COLO829 (cell line): ENCODE results near the gene JAKMIP1.

Experiments
- DNase-seq: peaks from one replicate; pipeline ENCODE4 v3.0.0; 2012; ENCODE audit warnings: low spot score

Gene JAKMIP1

DNA sequence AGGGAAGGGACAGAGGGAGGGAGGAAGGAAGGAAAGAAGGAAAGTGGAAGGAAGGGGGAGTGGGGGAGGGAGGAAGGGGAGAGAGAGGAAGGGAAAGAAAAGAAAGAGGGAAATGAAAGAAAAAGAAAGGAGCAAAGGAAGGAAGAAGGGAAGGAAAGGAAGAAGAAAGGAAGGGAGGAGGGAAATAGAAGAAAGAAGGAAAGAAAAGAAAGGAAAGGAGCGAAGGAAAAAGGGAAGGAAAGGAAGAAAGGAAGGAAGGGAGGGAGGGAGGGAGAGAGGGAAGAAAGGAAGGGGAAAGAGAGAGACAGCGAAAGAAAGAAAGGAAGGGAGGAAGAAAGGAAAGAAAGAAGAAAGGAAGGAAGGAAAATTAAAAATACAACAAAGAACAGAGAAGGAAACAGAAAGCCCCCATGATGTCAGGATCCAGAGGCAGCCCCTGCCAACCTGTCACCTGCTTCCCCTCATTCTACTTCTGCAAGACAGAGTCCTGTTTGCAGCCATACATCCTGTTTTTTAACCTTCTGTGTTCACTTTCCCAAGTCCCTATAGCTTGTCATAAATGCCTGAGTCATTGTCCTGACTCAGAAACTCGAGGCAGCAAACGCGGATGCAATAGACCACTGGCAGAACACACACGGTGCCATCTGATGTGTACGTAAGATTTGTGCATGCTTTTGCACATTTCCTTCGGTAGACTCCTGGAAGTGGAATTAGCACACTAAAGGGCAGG, 105.2 kb downstream of the JAKMIP1 start:
- no peak for DNase-seq

DNA sequence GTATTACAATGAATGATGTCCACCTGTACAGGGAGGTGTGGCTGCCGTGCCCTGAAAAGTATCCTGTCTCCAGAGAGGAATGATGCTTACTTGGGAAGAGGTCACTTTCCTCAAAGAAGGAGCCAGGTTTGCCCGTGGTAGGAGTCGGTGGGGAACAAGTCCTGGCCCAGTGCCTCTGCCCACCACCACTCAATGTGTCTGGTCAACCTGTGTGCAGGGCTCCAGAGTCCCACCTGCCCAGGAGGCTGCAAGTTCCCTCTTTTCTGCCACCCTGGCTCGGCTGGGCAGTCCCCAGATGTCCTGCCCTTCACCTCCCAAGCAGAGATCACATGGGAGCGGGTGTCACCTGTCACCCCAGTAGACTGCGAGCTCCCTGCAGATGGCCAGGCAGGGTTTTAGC, 106.7 kb downstream of the JAKMIP1 start:
- DNase-seq, result no peak

DNA sequence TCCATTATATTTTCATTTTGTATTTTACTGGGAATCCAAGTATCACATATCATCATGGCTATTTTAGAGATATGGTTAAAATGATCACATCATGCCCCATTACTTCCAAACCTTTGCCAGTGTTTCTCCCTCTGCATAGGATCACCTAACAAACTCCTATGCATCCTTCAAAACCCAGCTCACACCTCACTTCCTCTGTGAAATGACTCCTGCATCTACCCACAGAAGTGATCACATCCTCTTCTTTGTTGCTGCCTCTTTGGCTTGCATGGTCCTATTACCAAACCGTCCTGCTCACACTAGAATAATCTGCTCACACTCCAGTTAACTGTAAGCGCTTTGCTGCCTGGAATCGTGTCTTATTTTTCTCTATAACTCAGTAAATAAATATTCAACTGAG, 107.4 kb downstream of the JAKMIP1 start:
- DNase-seq, result no peak

DNA sequence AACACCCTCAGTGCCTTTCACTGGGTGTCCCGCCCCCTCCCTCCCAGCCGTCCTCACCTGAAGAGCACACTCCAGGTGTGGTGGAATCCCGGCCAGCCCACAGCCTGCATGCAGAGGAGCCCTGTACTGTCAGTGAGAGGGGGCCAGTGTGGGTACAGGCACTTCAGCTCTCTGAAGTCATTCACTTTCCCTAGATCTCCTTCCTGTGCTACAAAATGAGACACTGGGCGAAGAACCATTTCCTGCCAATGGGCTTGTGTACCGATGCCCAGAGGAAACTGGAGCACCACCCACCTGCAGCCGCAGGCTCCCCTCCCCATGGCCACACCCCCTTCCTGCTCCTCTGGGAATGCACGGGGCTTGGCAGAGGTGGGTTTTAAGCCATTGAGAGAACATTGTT, 108.2 kb downstream of the JAKMIP1 start:
- DNase-seq, result no peak

DNA sequence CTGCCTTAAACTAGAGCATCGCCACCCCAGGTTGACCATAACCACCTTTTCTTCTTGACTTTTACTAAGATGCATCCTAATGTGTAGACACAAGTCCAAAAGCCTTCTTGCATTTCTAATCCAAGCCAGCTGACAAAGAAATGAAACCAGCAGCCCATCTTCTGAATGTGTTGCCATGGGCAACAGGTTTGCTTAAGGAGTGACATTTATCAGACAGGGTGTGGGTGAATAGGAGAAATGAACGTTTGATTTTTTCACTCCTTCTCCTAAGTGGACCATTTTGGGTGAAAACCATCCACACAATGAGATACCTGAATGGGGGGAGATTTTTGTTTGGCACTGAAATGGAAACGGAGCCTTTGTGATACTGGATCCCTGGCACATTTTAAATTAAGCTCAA, 109.4 kb downstream of the JAKMIP1 start:
- no peak for DNase-seq

DNA sequence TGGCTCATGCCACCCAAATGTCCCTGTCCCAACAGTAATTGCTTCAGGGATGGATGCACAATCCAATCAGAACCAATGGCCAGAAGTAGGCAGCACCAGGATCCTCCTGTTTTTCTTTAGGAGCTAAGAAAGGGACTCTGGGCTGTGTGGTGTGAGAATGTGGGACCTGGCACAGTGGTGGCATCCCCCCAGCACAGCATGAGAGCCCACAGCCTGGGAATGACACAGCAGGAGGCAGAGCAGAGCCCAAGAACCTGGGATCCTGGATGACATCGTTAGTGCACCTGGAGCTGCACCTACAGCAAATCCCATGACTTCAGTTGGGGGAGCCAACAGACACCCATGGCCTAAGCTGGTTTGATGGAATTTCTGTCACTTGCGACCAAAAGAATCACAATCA, 111.4 kb downstream of the JAKMIP1 start:
- DNase-seq, result no peak

DNA sequence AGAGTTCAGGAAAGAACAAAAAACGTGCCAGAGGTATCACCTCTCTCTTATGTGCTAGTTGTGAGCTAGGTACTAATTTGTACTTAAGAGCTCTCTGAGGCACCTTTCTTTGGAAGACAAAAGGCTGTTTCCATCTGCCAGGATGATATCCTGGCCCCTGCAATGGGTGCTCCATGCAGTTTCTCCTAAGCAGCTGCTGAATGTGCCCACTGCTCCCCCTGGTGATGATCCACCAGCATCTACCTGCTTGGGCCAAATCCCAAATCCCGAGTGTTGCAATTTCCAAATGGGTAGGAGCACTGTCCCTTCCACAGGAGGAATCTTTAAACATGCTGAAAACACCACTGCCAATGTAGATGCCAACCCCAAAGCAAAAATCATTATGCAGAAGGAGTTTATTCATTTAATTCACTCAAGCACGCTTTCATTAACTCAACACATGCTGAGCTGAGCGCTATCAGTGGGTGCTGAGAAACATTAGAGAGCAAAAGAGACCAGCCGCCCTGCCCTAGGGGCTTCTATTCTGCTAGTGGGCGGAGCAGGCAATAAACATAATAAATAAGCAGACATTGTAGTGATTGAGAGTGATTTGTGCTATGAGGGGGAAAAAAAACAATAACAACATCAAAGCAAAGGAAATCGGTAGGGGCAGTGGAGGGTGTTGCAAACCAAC, 112.5 kb downstream of the JAKMIP1 start:
- no peak for DNase-seq

DNA sequence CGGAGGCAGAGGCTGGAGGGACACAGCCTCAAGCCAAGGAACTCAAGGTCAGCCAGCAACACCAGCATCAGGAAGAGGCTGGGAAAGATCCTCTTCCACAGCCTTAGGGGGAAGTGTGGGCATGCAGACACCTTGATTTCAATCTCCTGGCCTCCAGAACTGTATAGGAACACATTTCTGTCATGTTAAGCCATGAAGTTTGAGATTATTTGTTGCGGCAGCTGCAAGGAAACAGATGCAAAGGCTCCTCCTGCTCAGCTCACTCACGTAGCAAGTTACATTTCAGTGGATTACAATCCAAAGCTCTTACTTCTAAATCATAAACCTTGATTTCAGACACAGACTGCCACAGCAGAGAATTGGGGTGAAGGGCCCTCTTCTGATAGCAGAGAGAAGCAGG, 113.5 kb downstream of the JAKMIP1 start:
- DNase-seq, result no peak

DNA sequence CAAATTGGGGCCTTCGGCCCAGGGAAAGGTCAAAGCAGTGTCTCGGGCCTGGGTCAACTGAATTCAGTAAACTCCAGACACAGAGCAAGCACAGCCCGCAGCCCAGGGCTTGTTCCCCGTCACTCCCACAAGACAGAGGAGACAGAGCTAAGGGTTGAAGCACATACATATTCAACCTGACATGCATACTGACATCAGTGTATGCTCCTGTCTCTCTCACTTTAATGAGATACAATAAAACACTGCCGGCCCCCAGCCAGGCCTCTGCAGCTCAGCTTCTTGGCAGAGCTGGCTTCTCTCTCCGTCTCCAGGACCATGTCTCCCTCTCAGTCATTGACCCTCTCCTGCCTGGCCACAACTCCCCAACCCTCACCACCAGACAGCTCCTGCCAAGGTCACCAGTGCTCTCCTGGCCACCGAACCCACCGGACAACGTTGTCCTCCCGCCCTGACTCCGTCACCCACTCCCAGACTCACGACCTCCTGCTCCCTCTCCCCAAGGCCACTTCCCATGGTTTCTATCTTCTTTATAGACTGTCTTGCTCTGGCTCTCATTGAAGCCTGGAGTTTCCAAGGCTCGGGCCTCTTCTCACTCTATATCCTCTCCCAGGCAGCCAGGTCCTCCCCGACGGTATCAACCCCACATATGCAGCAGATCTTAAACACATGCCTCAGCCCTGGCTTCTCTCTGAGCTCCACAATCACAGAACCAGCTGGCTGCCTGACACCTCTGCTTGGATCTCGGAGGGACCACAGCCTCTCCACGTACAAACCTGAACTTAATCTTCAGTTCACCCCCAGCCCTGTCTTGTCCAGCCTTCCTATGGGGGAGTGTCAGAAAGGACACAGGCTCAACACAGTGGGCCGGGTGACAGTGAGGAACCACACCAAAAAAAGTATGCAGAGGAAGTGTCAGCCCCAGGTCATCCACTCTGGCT, 114.4 kb downstream of the JAKMIP1 start:
- DNase-seq, result no peak

DNA sequence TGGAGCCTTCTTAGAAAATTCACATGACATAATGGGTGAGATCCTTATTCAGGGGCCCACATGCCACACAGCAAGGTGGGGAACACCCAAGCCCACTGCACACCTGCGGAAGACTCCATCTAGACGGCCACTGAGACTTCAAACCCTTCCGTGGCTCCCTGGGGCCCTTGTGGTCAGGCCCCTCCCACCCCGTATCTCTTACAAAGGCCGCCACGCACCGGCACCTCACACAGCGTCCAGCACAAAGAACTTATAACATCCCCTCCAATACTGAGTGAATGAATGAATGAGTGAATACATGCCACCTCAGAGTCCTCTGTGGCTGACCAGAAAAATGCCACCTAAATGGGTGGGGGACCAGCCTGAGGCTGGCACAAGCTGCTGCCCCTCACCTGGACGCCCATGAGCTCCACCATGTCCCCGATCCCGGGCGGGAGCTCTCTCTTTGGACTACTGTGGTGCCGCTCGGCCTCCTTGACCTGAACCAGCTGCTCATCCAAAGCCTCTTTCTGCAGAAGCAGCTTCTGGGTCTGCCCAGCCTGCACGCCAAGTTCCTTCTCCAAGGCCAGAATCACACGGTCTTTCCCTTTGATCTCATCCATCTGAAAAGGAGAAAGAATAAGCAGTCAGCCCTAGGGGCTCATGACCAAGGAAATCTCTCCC, 115.2 kb downstream of the JAKMIP1 start:
- DNase-seq, result no peak

DNA sequence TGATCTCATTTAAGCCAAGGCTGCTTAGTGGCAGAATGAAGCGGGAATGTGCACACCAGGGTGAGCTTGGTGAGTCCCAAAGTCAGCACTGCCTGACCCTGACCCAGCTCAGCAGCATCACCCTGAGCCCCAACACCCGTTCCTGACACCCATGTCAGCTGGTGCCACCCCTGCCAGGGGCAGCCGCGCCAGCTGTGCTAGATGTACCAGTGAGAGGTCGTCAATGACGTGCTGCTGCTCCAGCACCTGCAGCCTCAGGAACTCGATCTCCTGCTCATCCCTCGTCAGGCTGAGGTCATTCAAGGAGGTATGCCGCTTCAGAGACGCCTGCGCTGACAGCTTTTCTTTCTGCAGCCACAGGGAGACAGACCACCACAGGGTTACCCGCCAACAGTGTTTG, 120.4 kb downstream of the JAKMIP1 start:
- no peak for DNase-seq

DNA sequence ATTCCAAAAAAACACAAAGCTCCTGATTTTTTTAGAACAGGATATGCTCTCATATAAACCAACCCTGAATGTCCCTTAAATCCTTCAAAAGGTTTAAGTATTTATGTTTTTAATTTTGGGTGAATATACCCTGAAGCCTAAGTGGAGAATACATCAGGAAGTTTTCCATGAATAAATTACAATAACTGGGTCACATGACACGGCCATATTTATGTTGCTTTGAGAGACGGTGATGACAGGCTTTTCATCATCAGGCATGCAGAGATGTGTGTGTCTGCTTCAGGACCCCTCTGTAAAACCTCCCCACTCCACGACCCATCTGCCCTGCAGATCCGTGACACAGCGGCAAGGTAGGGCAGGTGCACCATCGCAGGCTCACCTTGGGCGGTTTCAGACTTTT, 121.8 kb downstream of the JAKMIP1 start:
- DNase-seq, result no peak

DNA sequence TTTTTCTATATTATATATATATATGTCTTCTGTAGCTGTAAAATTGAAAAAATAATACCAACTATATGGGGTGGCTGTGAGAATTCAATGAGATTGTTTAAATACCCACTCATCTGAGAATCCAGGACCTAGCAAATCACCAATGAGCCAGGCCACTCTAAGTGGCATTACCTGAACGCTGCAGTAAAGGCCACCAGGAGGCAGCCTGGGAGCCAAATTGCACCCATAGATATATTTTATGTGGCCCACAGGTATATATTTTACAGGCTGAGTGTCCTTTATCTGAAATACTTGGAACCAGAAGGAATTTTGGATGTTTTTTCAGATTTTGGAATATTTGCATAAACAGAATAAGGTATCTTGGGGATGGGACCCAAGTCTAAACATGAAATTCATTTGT, 124.0 kb downstream of the JAKMIP1 start:
- DNase-seq, result no peak

DNA sequence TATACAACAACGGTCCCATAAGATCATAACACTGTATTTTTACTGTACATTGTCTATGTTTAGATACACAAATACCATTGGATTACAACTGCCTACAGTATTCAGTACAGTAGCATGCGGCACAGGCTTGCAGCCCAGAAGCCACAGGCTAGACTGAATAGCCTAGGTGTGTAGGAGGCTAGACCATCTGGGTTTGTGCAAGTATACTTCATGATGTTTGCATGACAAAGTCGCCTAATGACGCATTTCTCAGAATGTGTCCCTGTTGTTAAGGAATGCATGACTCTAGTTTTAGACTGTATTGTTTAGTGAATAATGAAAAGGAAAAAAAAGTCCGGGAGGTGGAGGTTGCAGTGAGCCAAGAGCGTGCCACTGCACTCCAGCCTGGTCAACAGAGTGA, 125.6 kb downstream of the JAKMIP1 start:
- no peak for DNase-seq

DNA sequence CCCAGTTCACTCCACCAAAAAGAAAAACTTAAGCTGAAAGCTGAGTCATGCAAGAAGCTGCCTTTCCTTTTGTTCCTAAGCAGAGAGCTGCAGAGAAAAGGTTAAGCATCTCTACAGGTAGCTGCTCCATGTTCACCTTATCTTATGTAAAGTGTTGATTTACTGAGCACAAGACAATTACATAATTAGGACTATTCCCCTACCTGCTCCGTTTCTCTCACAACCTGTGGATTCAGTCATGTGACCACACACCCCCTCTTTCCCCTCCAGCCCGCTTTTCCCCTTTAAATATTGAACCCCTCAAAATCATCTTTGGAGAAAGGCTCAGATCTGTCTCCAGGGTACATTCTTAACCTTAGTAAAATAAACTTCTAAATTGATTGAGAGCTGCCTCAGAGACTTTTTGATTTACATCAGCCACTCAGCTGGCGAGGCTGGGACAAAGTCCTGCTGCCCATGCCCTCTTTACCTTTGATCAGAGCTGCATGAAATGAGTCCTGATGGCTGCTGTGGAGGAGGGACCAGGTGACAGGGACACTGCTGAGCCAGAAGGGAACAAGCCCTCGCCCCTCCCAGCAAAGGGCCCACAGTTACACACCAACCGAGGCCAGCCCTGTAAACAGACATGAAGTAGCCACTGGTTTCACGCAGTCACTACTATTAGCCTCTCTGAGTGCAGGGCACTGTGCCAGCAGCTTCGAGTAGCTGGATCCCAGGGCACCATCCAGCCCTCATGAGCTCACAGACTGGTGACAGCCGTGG, 128.2 kb downstream of the JAKMIP1 start:
- no peak for DNase-seq

DNA sequence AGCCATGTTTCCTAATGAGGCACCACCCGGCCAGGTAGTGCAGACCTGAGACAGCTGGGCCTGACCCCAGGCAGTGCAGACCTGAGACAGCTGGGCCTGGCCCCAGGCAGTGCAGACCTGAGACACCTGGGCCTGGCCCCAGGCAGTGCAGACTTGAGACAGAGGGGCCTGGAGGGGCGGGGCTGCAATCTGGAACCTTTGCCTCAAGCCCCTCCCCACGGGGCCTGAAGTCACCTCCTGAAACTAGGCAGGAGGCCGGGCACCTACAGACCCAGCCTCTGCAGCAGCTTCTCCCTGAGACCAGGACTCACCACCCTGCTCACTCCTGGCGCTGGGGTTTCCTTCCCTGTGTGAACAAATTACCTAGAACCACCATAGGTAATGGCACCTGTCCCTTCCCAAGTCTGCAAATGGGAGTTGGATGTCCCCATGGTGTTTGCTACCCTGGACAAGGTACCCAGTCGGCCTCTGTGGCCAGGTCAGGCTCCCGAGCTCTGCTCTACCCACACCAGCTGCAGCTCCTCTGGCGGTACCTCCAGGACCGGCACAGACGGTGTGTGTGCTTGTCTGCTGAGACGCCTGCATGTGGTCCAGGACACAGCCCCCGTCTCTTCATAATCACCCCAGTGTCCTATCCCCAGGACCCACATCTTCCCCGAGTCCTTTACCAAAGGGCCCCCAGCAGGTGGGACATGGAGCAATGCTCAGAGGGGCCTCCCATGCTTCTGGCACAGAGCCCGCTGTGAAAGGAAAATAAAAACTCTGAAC, 129.0 kb downstream of the JAKMIP1 start:
- no peak for DNase-seq

DNA sequence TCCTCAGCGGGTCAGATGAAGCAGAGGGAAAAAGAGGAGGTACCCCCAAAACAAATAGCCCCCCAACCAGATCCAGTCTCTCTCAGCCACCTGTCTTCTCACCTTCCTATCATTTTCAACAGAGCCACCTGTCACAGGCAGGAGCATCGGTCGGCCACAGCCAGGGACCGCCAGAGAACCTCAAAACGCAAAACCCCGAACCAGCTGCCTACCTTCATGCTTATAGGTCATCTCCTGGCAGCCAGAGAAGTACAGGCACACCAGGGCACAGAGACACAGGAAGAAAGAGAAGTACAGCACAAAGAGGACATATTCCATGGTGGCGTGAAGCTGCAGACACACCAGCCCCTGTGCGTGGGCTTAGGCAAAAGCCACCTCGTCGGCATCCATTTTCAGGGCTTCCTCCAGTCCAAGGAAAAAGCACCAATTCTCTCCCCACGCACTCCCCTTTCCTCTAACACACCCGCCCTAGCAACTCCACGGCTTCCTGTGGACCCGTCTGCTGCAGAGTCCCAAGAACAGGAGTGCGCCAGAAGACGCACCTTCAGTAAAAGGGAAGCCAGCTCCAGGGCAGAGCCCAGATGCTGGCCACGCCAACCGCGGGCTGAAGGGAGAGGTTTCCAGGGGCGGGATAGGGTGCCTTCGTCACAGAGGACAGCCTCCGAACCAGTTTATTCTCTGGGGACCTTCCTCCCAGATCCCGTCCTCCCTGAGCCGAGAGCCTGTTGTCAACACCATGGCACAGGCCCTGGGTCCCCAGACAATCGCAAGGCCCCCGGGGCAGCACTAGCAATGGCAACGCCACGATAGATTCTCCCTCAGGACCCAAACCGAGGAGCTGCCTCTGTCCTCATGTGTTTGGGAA, 130.3 kb downstream of the JAKMIP1 start:
- no peak for DNase-seq

DNA sequence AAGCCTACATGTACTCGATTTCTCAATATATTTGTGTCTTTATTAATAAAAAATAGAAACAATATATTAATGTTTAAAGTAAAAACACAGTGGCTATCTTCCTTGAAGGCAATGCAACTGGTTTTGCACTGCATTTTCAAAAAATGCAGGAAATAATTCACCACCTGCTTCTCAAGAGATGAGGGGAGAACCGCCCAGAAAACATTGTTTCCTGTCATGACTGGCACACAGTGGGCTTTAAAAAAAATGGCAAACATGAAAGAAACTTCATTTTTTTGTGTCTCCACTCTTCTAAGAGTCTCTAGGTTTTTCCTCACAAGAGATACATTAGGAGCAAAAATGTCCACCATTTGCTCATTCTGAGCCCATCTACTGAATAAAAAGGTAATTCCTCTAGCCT, 131.4 kb downstream of the JAKMIP1 start:
- no peak for DNase-seq

DNA sequence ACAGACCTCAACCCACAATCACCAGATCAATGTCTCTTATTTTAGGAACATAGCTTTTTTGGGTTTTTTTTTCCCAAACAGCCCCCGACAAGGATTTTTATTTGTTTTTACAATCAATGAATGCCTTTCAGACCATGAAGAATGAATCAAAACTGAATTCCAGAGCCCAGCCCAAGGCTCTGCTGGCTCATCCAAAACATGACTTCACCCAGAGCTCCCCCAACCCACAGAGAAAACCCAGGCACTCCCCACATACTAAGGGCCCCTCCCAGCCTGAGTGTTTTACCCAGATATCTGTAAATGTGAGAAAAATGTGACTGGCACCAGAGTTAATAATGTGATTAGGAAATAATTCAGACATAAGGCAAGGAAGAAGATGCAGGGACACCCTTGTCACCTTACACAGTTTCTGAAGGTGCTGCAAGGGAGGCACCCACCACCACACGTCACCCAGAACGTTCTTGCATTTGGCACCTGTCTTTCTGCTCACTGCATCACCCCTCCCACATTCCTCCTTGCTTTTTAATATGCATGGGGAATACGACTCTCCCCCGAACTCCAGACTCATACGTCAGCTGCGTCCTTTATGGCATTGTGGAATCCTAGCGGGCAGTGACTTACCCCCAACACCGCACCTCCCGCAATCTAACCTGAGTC, 134.3 kb downstream of the JAKMIP1 start:
- DNase-seq, result no peak
